HL-60 (cell line): ENCODE results near the gene CYB561A3.

Experiments used
- DNase-seq, 2 experiments: peaks; one replicate each; pipeline ENCODE4 v3.0.0-alpha.2; 2010 to 2020; ENCODE audit warnings: low read depth in 1 of 2, low spot score in 1 of 2
- H3K27ac ChIP-seq: fragments of 250-450 bp; sonication (Bioruptor Pico); replicated peaks from 2 replicates; pipeline ENCODE4 v1.5.1; 2020; ENCODE audit warnings: mild to moderate bottlenecking, moderate library complexity
- H3K27me3 ChIP-seq: fragments of 250-450 bp; sonication (Bioruptor Pico); 2 replicates; pipeline ENCODE4 v1.5.1; 2021; ENCODE audit warnings: mild to moderate bottlenecking, moderate library complexity; ENCODE audit not compliant: insufficient read depth, poor library complexity, severe bottlenecking
- H3K4me3 ChIP-seq: replicated peaks from 2 replicates; pipeline ENCODE4 v1.5.1; 2011; ENCODE audit warnings: mild to moderate bottlenecking, control low read depth, low read length; ENCODE audit not compliant: insufficient read depth
- CTCF ChIP-seq: IDR thresholded peaks from one replicate; pipeline ENCODE4 v1.5.1; 2011; ENCODE audit warnings: low read length, control low read depth, inconsistent platforms; ENCODE audit not compliant: insufficient read depth
- GABPA ChIP-seq: IDR thresholded peaks from 2 replicates; pipeline ENCODE4 v1.6.1; 2012; ENCODE audit warnings: low read depth
- POLR2AphosphoS5 ChIP-seq: IDR thresholded peaks from 2 replicates; pipeline ENCODE4 v1.6.1; 2012; ENCODE audit warnings: low read depth
- REST ChIP-seq: IDR thresholded peaks from 2 replicates; pipeline ENCODE4 v1.6.1; 2012; ENCODE audit warnings: low read depth; ENCODE audit not compliant: insufficient replicate concordance
- SPI1 ChIP-seq: IDR thresholded peaks from 2 replicates; pipeline ENCODE4 v1.6.1; 2012; ENCODE audit warnings: low read depth, mild to moderate bottlenecking, borderline replicate concordance

CYB561A3 gene

GRCh38 chr11:61401573-61401972 is 39.9 kb upstream of the CYB561A3 start:
- H3K27me3 ChIP-seq = no peaks in the 10 kb centered on the region
- DNase-seq = no peak
- no peak overlapping the region for H3K27ac ChIP-seq
- no peak for TF ChIP-seq REST
- TF ChIP-seq POLR2AphosphoS5 = no peak
- TF ChIP-seq SPI1 = no peak
- no peak for TF ChIP-seq GABPA
- TF ChIP-seq CTCF = no peak
- no peak overlapping the region for H3K4me3 ChIP-seq

- Histone ChIP-seq H3K27me3 (no peaks in the 10 kb centered on the region), H3K27ac (no peak overlapping the region), H3K4me3 (no peak overlapping the region)
- TF ChIP-seq POLR2AphosphoS5 = peak; percentile 26; the same call in 1 of the 2 replicates
- no peak for TF ChIP-seq REST
- DNase-seq = no peak
Measured at GRCh38 chr11:61401173-61401572, 39.5 kb upstream of the CYB561A3 start.

GRCh38 chr11:61392981-61393595 is 31.4 kb upstream of the CYB561A3 start:
- Histone ChIP-seq H3K27ac (peak overlapping the region; percentile 83), H3K27me3 (no peaks in the 10 kb centered on the region), H3K4me3 (peak overlapping the region; percentile 84)
- 0 out of 2 replicates have a peak, but pooled peaks have one; percentile 13 for TF ChIP-seq GABPA
- TF ChIP-seq SPI1 = no peak
- no peak for DNase-seq

- Histone ChIP-seq H3K4me3 (no peak overlapping the region), H3K27ac (no peak overlapping the region; the same call in none of the 2 replicates), H3K27me3 (no peaks in the 10 kb centered on the region)
- DNase-seq = peak in 1 of 2 experiments; percentile 21
- TF ChIP-seq CTCF (no peak), SPI1 (no peak), GABPA (no peak), REST (no peak), POLR2AphosphoS5 (no peak)
Measured at GRCh38 chr11:61390161-61390560, 28.5 kb upstream of the CYB561A3 start.
